Measurements from ENCODE around the gene REPIN1. TPM values are rescaled to one million over a fixed set of nuclear protein-coding genes. Genes with fewer than 3 reads are reported as not detected.

REPIN1 gene
- total RNA-seq, 1 experiment from 2014 or later: 174 TPM

- Histone ChIP-seq H3K27ac (no peak overlapping the region), H2AFZ (no peak overlapping the region)
Observed at GRCh38 chr7:150406567-150407421, 38.2 kb downstream of the REPIN1 start.

GRCh38 chr7:150407588-150408392, 39.2 kb downstream of the REPIN1 start:
- no TSS peak for BruUV-seq (replicated peaks)
- Histone ChIP-seq H2AFZ (no peak overlapping the region), H3K27me3 (ENCODE audit: insufficient read depth, low read depth) (no peaks in the 10 kb centered on the region), H3K9me2 (ENCODE audit: insufficient read depth) (no peaks in the 10 kb centered on the region), H3K36me3 (ENCODE audit: low read depth) (no peaks in the 10 kb centered on the region), H3K79me2 (ENCODE audit: low read depth) (no peaks in the 10 kb centered on the region), H3K27ac (no peak overlapping the region), H3K9me3 (ENCODE audit: insufficient read depth, low read depth) (no peaks in the 10 kb centered on the region), H3F3A (ENCODE audit: insufficient read depth, low read depth) (peaks cover 9% of the 10 kb centered on the region; the same call in 1 of the 2 replicates), H3K4me1 (replicated peaks; ENCODE audit: insufficient read depth) (peaks cover 8% of the 10 kb centered on the region), H3K4me3 (no peak overlapping the region), H4K20me1 (ENCODE audit: insufficient read depth) (no peaks in the 10 kb centered on the region), H3K4me2 (no peak overlapping the region)
- intact Hi-C loops (cut with micrococcal nuclease; ENCODE audit: unreplicated experiment): no loop called here
- TF ChIP-seq EZH2 (IDR thresholded peaks at IDR 0.05; ENCODE audit: low read depth): no peak
- no peak for TF ChIP-seq CTCF (conservative IDR thresholded peaks at IDR 0.05)
- CTCF ChIA-PET: no interaction called here
- no peak for DNase-seq
- POLR2A ChIA-PET (ENCODE audit: unreplicated experiment): no interaction called here

More at GRCh38 chr7:150406567-150407421, 38.2 kb downstream of the REPIN1 start:
- H3K4me3 ChIP-seq: no peak overlapping the region
- H3K4me1 ChIP-seq (replicated peaks; ENCODE audit: insufficient read depth): peaks cover 14% of the 10 kb centered on the region
- H3K36me3 ChIP-seq (ENCODE audit: low read depth): no peaks in the 10 kb centered on the region
- ChIA-PET POLR2A (ENCODE audit: unreplicated experiment) (no interaction called here), CTCF (interaction anchor here (0.5 kb wide), 1 partner anchor 292 kb away, joined by 10 read pairs; no protein-coding TSS in a partner anchor)
- BruUV-seq (replicated peaks): no TSS peak
- peaks cover 13% of the 10 kb centered on the region; the same call in 1 of the 2 replicates for H3F3A ChIP-seq (ENCODE audit: insufficient read depth, low read depth)
- H3K9me2 ChIP-seq (ENCODE audit: insufficient read depth): no peaks in the 10 kb centered on the region
- intact Hi-C loops (cut with micrococcal nuclease; ENCODE audit: unreplicated experiment): no loop called here
- DNase-seq: no peak
- no peaks in the 10 kb centered on the region for H3K27me3 ChIP-seq (ENCODE audit: insufficient read depth, low read depth)
- H4K20me1 ChIP-seq (ENCODE audit: insufficient read depth): no peaks in the 10 kb centered on the region
- no peak overlapping the region for H3K4me2 ChIP-seq
- H3K9me3 ChIP-seq (ENCODE audit: insufficient read depth, low read depth): no peaks in the 10 kb centered on the region
- TF ChIP-seq CTCF (conservative IDR thresholded peaks at IDR 0.05): no peak
- TF ChIP-seq EZH2 (IDR thresholded peaks at IDR 0.05; ENCODE audit: low read depth): no peak
- no peaks in the 10 kb centered on the region for H3K79me2 ChIP-seq (ENCODE audit: low read depth)

- Histone ChIP-seq H3K36me3 (ENCODE audit: low read depth) (no peaks in the 10 kb centered on the region), H3K4me1 (replicated peaks; ENCODE audit: insufficient read depth) (peaks cover 8% of the 10 kb centered on the region), H3K27me3 (ENCODE audit: insufficient read depth, low read depth) (no peaks in the 10 kb centered on the region), H4K20me1 (ENCODE audit: insufficient read depth) (no peaks in the 10 kb centered on the region), H3K79me2 (ENCODE audit: low read depth) (no peaks in the 10 kb centered on the region), H3F3A (ENCODE audit: insufficient read depth, low read depth) (peaks cover 9% of the 10 kb centered on the region; the same call in 1 of the 2 replicates), H2AFZ (no peak overlapping the region), H3K27ac (no peak overlapping the region), H3K4me3 (no peak overlapping the region), H3K4me2 (no peak overlapping the region), H3K9me3 (ENCODE audit: insufficient read depth, low read depth) (no peaks in the 10 kb centered on the region), H3K9me2 (ENCODE audit: insufficient read depth) (no peaks in the 10 kb centered on the region)
- BruUV-seq (replicated peaks): no TSS peak
- intact Hi-C loops (cut with micrococcal nuclease; ENCODE audit: unreplicated experiment): no loop called here
- TF ChIP-seq EZH2 (IDR thresholded peaks at IDR 0.05; ENCODE audit: low read depth) (no peak), CTCF (conservative IDR thresholded peaks at IDR 0.05) (no peak)
- ChIA-PET CTCF (no interaction called here), POLR2A (ENCODE audit: unreplicated experiment) (no interaction called here)
- no peak for DNase-seq
Observed at GRCh38 chr7:150408393-150409299, 40.0 kb downstream of the REPIN1 start.

Measured in PC-9 (cell line).